ENCODE results near the gene HIBADH.
"Not testable (repeated sequence)": the region's sequence is repeated elsewhere in the genome, so short reads cannot be mapped to it uniquely, and the experiment has no call there.

The HIBADH gene

DNA sequence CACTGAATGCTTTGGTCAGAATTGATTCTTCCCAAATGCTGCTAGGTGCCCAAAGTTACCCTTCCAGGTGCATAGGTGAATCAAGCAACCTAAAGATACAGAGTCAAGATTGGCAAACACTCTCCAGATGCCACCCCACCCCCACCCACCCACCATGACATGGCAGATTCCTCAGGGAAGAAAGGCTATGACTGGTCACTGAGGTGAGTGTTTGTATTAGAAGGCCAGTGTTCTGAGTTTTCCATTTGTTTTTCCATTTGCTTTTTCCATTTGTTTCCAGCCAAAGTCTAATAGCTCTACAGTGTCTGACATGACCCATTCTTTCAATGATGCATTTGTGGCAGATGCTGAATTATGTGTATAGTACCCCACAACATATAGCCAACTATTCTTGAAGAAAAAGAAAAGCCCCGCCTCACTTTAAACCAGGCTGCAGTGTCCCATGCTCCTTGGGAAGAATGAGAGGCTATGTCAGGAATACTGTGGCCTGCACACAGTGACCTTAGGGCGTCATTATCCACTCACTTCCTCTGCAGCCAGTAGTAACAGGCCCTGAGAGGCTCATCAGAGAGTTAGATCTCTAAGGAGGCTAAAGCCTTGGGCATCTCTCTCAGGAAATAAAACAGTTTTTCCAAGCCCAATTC, 16.1 kb upstream of the HIBADH start:
- DNase-seq, result no peak

DNA sequence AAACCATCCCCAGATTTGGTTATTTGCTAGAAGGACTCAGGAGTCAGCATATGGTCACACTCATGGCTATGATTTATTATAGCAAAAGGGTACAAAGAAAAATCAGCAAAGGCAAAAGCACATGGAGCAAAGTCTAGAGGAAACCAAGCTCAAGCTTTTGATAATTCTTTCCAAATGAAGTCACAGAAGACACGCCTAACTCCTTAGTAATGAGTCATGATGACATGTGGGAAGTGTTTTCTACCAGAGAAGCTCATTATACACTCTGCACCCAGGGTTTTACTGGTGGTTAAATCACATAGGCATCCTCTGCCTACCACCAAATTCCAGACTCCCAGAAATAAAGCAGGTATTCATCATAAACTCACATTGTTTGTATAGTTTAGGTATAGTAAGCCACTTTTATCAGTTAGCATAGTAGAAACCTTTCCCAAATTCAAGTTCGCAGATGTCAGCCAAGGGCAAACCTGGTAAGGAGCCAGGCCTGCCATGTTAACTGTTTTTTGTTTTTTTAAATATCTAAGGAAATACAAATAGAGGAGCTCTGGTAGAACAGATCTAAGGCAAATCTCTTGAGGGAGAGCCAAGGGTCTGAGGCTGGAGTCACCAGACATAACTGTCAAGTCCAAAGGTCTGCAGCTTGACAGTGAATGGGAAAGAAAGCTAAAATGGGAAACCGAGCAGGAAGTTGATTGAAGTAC, 15.4 kb upstream of the HIBADH start:
- DNase-seq, result no peak

DNA sequence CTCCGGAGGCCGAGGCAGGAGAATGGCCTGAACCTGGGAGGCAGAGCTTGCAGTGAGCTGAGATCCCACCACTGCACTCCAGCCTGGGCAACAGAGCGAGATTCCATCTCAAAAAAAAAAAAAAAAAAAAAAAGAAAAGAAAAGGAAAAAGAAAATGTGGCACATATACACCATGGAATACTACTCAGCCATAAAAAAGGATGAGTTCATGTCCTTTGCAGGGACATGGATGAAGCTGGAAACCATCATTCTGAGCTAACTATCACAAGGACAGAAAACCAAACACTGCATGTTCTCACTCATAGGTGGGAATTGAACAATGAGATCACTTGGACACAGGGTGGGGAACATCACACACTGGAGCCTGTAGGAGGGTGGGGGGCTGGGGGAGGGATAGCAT, 11.4 kb upstream of the HIBADH start:
- DNase-seq, result not testable (repeated sequence)

DNA sequence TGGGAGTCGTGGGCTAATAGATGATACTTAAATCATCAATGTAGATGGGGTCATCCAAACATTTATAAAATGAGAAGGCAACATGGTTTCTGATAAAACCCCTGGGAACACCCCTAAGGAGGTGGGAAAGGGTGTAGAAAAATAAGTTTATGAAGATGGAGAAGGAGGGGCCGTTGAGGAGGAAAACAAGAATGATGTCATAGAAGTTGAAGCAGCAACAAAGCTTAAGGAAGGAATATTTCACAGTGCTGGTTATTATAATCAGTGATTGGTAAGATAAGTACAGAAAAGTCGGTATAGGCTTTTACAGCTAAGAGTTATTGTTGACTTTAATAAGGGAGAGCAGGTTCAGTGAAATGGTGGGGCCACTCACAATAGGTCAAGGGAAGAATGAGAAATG, 9.0 kb upstream of the HIBADH start:
- DNase-seq, result no peak

DNA sequence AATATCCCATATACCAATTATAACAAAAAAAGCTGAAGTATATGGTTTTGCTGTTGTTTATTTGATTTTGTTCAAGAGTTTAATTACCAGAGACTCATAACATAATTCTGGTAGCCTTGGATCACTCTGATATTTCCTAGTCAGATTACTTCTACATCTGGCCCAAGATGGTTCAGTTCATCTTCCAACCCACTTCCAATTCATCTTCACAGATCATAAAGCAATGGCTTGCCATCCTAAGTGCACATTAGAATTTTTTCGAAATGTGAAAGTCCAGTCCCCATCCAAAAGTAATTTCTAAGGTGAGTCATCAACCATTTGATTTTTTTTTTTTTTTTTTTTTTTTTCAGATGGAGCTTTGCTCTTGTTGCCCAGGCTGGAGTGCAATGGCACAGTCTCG, 8.0 kb upstream of the HIBADH start:
- DNase-seq, result no peak

DNA sequence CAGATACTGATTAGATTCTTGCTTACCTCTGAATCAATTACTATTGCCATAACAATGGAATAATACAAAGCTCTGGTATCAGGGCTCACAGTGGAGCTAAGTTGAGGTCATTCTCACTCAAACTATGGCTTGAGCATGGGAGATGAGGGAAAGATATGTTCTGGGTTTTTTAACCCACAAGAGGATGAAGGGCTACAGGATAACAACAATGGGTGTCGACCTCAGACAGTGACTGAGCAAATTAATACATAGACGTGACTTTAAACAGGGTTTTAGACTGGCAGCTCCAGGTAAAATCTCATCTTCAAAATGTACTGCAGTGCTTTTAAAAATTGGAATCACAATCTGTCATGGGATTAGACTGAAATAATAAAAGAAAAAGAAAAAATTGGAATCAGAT, 7.5 kb upstream of the HIBADH start:
- DNase-seq, result no peak

DNA sequence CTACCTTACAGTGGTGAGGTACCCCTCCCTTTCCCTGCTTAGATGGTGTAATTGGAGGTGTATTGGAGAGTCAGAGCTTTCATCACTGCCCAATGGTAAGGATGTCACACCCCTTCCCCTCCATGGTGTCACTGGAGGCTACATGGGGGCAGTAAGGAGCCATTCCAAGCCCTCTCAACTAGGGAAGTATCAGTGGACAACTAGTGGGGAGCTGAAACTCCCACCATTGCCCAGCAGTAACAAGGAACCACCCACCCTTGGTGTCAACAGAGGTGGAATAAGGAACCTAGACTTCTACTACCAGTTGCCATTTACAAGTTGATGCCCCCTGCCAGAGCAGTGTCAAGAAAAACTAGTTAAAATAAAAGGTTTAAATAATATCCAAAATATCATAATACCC, 2.8 kb upstream of the HIBADH start:
- no peak for DNase-seq

DNA sequence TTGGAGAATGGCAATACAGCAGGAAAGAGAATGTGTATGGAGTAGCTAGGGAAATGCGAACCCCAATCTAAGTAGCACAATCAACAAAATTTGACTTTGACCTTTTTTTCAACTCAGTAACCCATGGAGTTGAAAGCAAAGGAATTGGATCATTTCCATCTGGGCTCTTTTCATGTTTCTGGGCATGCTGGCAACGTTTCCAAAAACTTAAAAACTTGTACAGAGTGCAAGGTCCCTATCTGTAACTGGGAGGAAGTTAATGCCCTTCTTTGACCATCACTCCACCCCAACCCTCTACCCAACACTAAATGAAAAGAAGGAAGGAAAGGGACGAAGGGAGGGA, 1.3 kb upstream of the HIBADH start:
- no peak for DNase-seq

DNA sequence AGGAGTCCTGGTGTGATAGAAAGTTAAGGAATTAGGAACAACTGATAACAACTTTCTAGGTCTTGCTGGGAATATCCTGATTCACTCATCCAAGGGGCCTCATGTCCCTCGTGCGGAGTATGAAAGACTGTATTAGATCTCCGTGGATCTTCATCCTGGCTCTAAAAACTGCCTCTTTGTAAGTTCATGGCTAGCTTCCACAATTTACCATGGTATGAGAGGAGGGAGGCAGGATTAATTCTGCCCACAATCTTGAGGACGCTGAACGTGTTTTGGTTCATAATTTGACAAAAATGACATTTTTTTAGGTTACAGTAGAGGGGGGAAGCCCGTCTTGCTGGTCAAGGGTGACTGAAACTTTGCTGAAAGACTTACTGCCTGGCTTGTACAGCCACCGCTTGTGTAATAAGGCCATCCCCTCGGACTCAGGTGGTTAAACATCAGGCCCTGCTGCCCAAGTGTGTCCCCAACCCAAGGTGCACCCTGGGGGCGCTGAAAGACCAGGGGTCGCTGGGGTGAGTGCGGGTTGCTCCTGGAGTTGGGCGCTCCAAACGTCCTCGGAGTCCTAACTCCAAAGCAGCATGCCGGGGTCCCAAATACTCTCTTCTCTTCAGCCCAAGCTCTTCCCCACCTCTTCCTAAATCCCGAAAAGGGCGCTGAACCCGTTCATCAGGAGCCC, 733 bp downstream of the HIBADH start:
- no peak for DNase-seq

DNA sequence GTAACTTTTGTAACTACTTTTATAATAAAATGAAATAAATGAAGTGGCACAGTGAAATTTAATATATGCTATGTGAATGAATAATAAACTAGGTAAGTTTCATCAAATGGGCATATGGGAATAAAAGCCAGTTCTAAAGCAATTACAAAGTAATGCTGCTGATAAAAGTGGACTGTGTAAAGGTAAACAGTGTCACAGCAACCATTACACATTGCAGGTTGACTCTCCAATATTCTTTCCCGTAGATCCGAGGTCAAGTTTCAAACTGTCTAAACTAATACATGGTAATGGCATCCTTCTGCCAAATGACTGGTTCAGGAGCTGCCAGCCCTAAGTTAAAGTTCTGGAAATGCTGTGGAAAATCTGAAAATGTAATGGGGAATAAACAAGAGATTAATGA, 6.0 kb downstream of the HIBADH start:
- no peak for DNase-seq

DNA sequence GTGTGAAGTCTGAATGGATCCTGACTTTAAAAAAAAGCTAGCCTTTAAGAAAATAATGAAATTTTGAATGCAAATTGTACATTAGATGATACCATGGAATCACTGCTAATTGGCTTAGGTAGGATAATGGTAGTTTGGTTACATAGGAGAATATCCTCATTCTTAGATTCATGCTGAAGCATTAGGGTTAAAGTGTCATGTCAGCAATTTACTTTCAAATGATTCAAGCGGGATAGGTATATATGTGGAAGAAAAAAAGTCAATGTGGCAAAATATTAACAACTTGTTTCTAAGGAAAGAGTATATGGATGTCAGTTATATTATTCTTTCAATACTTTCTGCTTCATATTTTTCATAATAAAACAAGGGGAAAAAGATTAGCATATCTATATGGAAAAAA, 7.5 kb downstream of the HIBADH start:
- DNase-seq, result no peak

DNA sequence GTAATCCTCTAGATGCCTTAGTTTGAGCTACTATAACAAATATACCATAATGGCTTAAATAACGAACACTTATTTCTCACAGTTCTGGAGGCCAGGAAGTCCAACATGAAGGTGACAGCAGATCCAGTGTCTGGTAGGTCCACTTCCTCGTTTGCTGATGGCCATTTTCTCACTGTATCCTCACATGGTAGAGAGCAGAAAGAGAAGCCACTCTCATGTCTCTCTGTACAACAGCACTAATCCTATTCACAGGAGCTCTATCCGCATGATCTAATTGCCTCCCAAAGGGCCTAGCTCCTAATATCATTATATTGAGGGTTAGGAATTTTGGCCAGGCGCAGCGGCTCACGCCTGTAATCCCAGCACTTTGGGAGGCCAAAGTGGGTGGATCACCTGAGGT, 10.2 kb downstream of the HIBADH start:
- no peak for DNase-seq

DNA sequence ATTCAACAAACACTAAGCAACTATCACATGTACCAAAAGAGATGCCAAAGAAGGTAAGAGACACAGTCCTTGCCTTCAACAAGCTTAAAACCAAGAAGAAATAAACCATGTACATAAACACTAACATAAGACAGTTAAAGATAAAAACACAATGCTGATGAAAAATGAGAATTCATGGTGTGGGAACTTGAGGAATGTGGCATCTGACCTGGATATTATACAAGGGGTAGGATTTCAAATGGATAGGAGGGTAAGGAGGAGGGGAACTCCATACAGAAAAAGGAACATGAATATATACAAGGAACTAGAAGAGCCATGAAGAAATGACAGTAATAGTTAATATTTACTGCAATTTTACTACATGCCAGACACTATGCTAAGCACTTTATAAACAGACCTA, 11.0 kb downstream of the HIBADH start:
- no peak for DNase-seq

DNA sequence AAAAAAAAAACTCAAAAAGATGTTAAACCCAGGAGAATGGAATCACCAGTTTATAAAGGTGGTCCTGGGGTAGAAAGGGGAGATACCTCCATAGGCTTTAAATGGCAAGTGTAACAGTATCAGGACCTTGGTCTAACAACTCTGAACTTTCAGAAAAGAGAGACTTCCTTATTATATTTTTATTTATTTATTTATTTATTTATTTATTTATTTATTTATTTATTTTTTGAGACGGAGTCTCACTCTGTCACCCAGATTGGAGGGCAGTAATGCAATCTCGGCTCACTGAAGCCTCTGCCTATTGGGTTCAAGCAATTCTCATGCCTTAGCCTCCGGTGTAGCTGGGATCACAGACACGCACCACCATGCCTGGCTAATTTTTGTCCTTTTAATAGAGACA, 12.4 kb downstream of the HIBADH start:
- DNase-seq, result no peak

DNA sequence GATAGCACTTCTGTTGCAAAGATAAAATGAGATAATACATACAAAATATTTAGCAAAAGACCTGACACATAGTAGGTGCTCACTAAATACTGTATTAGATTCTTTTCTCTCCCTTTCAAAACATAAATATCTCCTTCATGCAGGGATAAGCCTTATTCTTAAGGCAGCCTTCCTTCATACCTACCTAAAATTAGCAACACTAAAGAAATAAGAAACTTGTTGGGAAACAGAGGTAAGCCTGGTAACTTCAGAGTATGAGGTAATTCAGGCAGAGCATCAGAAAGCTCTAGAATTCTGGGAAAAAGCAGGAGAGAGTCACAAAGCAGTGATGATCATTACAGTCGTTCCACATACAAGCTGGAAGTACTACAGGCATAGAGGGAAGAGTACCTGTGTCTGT, 15.2 kb downstream of the HIBADH start:
- DNase-seq, result no peak

DNA sequence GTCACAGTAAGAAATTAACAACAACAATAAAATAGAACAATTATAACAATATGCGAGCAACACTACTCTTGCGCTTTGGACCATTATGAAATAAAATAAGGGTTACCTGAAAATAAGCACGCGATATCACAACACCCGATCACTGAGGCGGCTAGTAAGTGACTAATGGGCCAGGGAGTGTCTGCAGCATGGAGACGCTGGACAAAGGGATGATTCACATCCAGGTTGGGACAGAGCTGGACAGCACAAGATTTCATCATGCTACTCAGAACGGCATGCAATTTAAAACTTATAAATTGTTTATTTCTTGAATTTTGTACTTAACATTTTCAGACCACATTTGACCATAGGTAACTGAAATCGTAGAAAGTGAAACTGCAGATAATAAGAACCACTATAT, 15.6 kb downstream of the HIBADH start:
- no peak for DNase-seq

DNA sequence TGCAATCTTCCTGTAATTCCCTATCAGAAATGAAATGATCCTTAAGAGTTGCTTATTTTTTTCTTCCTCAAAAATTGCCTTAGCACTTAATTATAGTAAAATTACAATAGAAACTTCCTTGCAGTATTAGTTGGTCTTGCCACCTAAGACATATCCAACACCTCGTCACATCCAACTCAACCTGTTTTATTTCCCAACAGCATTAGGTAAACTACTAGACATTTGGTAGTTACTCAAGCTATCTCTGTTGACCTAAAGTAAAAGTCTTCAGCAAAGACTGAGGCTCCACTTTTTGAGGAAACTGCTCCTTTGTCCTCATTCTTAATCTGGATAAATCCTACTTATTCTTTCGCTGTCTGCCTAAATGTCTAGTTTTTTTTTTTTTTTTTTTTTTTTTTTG, 20.4 kb downstream of the HIBADH start:
- no peak for DNase-seq

DNA sequence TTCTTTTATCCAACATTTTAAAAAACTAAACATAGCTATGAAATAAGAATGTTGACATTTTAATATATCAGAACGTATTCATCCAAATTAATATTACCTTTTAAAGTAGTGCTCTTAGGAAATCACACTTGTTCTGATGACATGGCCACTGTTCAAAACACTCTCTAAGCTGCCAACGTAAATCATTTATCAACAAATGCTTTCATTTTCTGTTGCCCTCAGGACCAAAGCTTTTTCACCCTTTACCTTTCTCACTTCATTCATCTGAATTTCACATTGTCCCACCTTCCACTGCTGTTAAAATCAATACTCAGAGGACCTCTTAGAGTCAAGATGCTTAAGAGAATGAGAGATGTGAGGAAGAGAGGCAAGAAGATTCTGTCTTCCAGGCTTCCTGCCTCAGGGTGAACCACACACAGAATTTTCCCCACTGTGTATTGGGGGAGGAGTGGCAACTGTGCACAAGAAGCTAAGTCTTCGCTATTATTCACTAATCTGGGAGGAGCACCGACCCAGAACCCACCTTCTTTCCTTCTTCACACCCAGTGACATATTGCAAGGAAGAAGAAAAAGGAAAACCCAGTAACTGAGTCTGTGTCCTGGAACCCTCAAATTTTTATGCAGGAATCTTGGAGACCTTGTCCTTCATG, 21.0 kb downstream of the HIBADH start:
- DNase-seq, result no peak

DNA sequence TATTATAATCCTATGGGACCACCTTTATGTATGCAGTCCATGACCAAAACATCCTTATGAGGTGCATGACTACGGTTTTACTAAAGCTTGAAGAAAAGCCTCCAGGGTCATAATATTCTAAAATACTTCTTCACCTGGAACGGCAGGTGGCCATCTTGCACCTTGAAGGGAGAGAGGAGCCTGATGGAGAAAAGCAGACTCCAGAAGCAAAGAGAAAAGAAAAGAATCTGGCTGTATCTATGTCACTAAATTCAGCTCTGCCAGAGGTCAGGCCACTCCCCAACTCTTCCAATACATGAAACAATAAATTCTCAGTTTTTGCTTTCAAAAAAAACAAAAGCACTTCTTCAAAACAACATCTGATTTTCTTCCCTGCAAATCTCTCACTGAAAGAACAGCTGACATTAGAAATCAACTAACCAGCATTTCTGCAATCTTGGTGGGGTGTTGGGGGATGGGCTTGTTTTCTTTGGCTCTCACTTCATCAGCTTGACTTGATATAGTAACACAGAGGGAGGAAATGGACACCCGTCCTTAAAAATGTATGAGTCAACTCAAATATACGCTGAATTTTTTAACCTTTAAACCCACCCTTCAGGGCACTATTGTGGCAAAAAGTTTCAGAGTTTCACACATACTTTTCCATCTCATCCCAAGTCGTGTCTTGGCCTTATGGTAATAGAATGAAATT, 21.7 kb downstream of the HIBADH start:
- peak; percentile 16 for DNase-seq

DNA sequence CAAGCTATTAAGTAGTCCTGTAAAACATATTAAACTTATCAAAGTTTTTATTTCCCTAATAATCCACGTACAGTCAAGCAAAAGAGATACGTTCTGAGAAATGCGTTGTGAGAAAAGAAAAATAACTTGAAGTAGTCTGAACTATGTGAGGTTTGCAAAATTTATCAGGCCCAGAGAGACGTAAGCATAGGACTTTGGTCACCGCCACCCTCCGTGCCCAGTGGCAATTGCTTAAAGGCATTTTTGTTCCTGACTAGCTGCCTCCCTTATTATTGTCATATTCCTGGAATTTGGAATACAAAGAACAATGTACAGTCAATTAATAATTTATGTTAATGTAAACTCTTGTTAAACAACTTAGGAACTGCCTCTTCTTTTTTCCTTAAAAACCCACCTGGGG, 22.8 kb downstream of the HIBADH start:
- DNase-seq, result no peak

DNA sequence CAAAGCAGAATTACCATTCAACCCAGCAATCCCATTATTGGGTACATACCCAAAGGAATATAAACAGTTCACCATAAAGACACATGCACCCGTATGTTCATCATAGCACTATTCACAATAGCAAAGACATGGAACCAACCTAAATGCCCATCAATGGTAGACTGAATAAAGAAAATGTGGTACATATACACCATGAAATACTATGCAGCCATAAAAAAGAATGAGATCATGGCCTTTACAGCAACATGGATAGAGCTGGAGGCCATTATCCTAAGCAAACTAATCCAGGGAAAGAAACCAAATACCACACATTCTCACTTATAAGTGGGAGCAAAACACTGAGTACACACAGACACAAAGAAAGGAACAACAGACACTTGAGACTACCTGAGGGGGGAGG, 23.6 kb downstream of the HIBADH start:
- DNase-seq, result not testable (repeated sequence)

DNA sequence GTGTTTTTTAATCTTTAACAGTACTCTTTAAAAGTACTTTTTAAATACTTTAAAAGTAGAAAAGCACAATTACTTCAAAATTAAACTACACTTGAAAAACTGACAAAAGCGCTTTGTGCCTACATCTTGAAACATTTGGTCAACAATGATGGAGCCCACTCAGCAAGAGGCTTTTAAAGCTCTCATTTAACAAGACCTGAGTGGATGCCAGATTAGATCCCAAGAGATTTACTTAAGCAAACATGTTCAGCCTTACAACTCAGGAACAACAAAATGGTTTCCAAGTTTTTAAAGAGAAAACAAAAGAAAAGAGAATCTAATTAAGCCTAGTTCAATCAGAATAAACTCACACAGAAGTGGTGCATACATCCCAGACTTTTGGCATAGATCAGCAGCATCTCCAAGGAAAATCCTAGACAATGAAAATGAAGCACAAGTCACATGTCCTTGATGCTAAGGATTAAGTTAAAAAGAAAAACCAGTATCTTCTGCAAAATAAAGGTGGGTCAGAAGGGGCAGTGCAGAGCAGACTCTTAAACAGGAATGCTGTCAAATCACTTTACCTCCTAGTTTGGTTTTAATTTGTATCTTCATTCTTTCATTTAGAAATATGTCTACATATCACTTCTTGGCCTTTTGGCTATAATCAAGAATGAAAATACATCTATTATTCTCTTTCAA, 26.2 kb downstream of the HIBADH start:
- DNase-seq, result no peak

DNA sequence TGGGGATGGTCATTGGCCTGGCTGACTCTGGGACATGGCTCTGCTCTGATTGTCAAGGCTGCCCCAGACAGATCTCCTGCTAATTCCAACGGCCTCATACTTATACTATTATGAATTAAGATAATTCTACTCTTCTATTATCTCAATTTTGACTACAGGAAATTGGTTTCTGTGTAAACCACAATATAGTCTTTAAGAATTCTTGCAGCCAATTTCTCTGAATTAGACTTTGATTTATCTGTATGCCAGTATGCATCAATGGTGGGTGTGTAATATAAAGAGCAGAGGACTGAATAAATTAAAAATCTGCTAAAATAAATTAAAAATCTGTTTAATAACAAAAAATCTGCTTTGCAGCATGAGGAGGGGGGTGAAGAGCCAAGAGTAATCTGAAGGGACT, 27.0 kb downstream of the HIBADH start:
- DNase-seq, result no peak
